ENCODE measurements around the gene COLEC12.

The COLEC12 gene

DNA sequence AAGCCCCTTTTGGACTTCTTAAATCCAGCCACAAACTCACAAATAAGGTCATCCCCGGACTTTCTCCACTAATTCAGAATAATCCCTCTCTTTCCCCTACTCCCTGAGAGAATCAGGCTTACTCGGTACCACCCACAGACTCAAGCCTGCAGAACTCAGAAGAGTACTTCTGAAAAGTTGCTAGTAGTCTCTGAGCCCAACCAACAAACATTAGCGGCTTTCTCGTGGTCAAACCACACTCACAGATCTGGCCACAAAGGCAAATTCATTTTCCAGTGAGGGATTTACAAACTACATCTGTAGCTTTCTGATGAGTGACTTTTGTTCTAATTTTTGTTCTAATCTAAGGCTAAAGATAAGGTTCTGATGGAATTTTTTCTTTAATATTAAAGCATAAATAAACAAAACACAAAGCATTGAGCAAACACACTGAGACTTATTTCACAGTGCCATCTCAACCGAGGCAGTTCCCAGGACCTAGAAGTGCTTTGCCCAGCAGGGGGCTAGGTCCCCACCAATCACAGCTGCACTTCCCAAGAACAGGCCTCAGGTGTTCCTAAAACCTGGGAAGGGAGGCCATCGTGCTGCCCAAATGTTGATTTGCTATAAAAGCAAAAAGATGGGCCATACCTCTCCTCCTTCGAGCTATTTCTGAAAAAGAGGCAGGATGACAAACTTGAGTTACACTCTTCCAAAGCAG is 110.7 kb downstream of the COLEC12 start:
- Histone ChIP-seq H2AFZ (ENCODE audit: low read depth, low read length, severe bottlenecking) (no peak overlapping the region), H3K27me3 (ENCODE audit: low read length) (no peaks in the 10 kb centered on the region), H4K20me1 (ENCODE audit: low read depth, low read length) (no peaks in the 10 kb centered on the region), H3F3A (ENCODE audit: insufficient read depth) (no peaks in the 10 kb centered on the region), H3K4me3 (ENCODE audit: insufficient read depth, low read length, poor library complexity, severe bottlenecking) (no peak overlapping the region), H3K4me2 (ENCODE audit: low read depth, low read length, poor library complexity, severe bottlenecking) (no peak overlapping the region), H3K36me3 (ENCODE audit: low read length) (no peaks in the 10 kb centered on the region), H3K9me2 (replicated peaks; ENCODE audit: insufficient read depth, low read length) (no peaks in the 10 kb centered on the region), H3K9ac (ENCODE audit: low read length) (no peak overlapping the region), H3K9me3 (ENCODE audit: insufficient read depth, low read length) (no peaks in the 10 kb centered on the region), H3K27ac (ENCODE audit: low read depth, low read length) (no peak overlapping the region), H3K79me2 (ENCODE audit: insufficient read depth, low read length) (no peaks in the 10 kb centered on the region)
- TF ChIP-seq, protein P1, sequence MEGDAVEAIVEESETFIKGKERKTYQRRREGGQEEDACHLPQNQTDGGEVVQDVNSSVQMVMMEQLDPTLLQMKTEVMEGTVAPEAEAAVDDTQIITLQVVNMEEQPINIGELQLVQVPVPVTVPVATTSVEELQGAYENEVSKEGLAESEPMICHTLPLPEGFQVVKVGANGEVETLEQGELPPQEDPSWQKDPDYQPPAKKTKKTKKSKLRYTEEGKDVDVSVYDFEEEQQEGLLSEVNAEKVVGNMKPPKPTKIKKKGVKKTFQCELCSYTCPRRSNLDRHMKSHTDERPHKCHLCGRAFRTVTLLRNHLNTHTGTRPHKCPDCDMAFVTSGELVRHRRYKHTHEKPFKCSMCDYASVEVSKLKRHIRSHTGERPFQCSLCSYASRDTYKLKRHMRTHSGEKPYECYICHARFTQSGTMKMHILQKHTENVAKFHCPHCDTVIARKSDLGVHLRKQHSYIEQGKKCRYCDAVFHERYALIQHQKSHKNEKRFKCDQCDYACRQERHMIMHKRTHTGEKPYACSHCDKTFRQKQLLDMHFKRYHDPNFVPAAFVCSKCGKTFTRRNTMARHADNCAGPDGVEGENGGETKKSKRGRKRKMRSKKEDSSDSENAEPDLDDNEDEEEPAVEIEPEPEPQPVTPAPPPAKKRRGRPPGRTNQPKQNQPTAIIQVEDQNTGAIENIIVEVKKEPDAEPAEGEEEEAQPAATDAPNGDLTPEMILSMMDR (IDR thresholded peaks at IDR 0.05; ENCODE audit: insufficient read depth, low read length, poor library complexity, severe bottlenecking) = no peak
- TF ChIP-seq EZH2phosphoT487 (conservative IDR thresholded peaks at IDR 0.05; ENCODE audit: low read length) = no peak

DNA sequence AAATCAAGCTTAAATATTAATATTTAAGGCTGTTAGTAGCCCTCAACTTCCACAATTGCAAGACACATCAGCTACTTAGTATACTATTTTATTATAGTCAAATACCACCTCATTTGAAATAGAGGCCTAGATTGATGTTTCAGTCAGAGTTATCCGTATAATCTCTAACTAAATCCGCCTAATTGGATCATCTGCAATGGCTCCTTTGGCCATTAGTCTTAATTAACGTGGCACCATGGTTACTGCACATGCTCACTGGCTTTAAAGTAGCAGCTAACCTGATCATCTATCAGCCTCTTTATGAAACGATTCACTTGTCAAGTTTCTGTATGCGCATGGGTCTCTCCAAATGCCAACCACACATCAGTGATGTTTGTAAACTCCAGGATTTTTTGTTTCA is 112.3 kb downstream of the COLEC12 start:
- Histone ChIP-seq H3K9ac (ENCODE audit: low read length) (no peak overlapping the region), H3F3A (ENCODE audit: insufficient read depth) (no peaks in the 10 kb centered on the region), H3K9me2 (replicated peaks; ENCODE audit: insufficient read depth, low read length) (no peaks in the 10 kb centered on the region), H4K20me1 (ENCODE audit: low read depth, low read length) (no peaks in the 10 kb centered on the region), H3K27me3 (ENCODE audit: low read length) (no peaks in the 10 kb centered on the region), H3K4me3 (ENCODE audit: insufficient read depth, low read length, poor library complexity, severe bottlenecking) (no peak overlapping the region), H3K27ac (ENCODE audit: low read depth, low read length) (no peak overlapping the region), H3K79me2 (ENCODE audit: insufficient read depth, low read length) (no peaks in the 10 kb centered on the region), H3K9me3 (ENCODE audit: insufficient read depth, low read length) (no peaks in the 10 kb centered on the region), H2AFZ (ENCODE audit: low read depth, low read length, severe bottlenecking) (no peak overlapping the region), H3K4me2 (ENCODE audit: low read depth, low read length, poor library complexity, severe bottlenecking) (no peak overlapping the region), H3K36me3 (ENCODE audit: low read length) (no peaks in the 10 kb centered on the region)
- TF ChIP-seq, protein P1 (IDR thresholded peaks at IDR 0.05; ENCODE audit: insufficient read depth, low read length, poor library complexity, severe bottlenecking) = no peak
- TF ChIP-seq EZH2phosphoT487 (conservative IDR thresholded peaks at IDR 0.05; ENCODE audit: low read length) = no peak

DNA sequence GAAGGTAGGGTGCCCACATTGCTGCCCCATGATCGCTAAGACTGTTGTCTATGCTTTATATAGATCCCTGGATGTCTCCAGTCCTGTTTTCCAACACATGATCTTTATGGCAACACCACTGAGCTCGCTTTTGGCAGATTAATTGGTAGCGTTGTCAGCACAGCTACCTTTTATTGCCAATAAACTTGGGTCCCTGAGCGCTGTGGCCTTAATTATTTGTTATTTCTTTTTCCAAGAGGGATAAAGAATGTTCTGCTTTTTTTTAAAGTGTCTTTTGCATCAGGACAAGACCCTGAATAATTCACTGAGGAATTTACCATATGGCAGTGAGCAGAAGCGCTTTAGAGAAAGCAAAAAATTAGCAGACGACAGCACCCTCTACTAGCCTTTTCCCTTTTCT is 113.5 kb downstream of the COLEC12 start:
- Histone ChIP-seq H3K9me2 (replicated peaks; ENCODE audit: insufficient read depth, low read length) (no peaks in the 10 kb centered on the region), H3K4me3 (ENCODE audit: insufficient read depth, low read length, poor library complexity, severe bottlenecking) (no peak overlapping the region), H4K20me1 (ENCODE audit: low read depth, low read length) (no peaks in the 10 kb centered on the region), H3F3A (ENCODE audit: insufficient read depth) (no peaks in the 10 kb centered on the region), H2AFZ (ENCODE audit: low read depth, low read length, severe bottlenecking) (no peak overlapping the region), H3K27ac (ENCODE audit: low read depth, low read length) (no peak overlapping the region), H3K27me3 (ENCODE audit: low read length) (no peaks in the 10 kb centered on the region), H3K9me3 (ENCODE audit: insufficient read depth, low read length) (no peaks in the 10 kb centered on the region), H3K36me3 (ENCODE audit: low read length) (no peaks in the 10 kb centered on the region), H3K9ac (ENCODE audit: low read length) (no peak overlapping the region), H3K79me2 (ENCODE audit: insufficient read depth, low read length) (no peaks in the 10 kb centered on the region), H3K4me2 (ENCODE audit: low read depth, low read length, poor library complexity, severe bottlenecking) (no peak overlapping the region)
- no peak for TF ChIP-seq EZH2phosphoT487 (conservative IDR thresholded peaks at IDR 0.05; ENCODE audit: low read length)
- TF ChIP-seq, protein P1 (IDR thresholded peaks at IDR 0.05; ENCODE audit: insufficient read depth, low read length, poor library complexity, severe bottlenecking) = no peak
